ENCODE data around the gene FOXN1.
"Not testable (repeated sequence)": the region's sequence is repeated elsewhere in the genome, so short reads cannot be mapped to it uniquely, and the experiment has no call there.

FOXN1 gene

GRCh38 chr17:28501421-28502284, 4.5 kb upstream of the FOXN1 start:
- DNase-seq = no peak

DNA sequence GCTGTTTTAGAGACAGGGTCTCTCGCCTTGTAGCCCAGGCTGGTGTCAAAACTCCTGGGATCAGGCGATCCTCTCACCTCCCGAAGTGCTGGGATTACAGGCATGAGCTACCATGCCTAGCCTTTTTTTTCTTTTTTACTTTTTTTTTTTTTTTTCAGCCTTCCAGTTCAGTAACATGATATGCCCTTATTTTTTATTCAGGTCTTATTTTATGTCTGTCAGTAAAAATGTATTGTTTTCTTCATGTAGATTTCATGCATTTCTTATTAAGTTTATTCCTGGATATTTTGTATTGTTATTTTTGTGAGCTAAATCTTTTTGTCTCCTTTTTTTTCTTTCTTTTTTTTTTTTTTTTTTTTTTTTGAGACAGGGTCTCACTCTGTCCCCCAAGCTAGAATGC, 2.7 kb upstream of the FOXN1 start:
- DNase-seq = no peak

GRCh38 chr17:28506763-28507487, 777 bp downstream of the FOXN1 start:
- DNase-seq = no peak

- DNase-seq = no peak
Measured at GRCh38 chr17:28507567-28508203, 1.5 kb downstream of the FOXN1 start.

DNA sequence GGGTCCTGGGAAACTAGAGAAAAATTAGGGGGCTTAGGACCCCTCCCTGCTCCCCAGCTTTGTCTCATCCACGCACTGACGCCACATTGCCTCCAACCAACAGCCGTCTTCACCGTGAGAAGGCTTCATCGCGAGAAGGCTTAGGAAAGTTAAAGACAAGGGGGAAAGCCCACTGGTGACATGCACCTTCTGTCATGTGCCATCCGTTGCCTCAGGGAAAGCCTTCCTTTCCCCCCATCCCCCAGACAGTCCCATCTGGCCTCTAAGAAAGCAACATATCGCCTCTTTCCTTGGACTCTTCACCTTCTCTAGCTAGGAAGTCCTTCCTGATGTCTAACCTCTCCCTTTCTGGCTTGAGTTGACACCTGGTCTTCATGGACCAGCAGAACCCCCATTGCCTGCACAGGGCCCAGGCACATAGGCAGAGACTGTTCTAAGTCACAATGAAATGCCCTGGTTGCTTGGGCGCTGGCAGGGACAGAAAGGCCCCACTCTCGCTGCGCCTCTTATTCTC, 2.1 kb downstream of the FOXN1 start:
- DNase-seq = no peak

DNA sequence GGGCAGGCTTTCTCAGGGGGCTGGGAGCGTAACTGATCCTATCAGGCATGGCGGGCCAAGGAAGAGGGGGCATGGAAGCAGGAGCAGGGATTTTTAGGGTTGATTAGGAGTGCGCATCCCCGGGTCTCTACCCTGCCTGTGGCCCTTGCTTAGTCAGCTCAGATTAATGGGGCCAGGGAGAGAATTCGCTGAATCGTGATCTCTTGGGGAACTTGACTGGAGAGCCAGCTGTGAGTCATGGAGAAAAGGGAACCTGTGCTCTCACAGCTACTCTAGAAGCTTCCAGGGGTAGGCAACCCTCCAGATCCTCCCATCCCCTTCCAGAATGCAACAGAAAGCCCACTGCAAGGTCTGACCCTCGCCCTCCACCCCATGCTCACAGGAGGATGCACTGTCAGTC, 3.6 kb downstream of the FOXN1 start:
- no peak for DNase-seq

- DNase-seq = no peak
Measured at GRCh38 chr17:28511858-28512461, 5.8 kb downstream of the FOXN1 start.

DNA sequence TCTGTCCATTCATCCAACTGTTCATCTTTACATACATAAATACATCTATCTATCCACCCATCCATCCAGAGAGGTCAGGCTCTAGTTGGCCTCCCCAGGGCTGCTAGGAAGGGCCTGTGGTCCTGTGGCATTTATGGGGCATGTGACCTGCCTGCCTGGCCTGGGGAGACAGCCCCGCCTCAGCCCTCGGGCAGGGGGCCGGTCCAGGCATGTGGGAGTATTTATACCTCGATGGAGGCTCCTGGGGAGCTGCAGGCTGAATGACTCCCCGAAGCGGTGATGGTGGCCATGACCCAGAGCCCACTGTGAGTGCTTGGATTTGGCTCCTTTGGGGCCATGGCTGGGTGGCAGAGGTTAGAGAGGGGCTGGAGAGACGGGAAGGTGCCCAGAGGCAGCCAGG, 7.3 kb downstream of the FOXN1 start:
- no peak for DNase-seq

DNA sequence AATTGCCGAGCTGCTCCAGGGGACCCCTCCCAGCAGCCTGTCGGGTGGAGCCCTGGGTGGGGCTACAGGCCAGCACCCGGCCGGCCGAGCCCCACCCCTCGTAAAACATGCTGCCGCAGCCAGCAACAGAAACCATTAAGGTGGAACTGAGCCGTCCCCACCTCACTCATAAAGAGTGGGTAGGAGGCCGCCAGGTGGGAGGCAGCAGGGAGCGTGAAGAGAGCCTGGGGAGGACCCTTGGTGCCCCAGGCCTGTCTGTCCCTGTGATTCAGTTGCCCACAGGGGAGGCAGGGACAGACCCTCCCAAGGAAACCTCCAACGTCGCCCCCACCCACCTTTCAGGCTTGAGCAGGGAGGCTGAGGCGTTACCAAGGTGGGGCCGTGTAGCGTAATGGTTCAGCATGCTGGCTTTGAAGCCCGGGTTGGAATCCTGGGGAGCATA, 8.4 kb downstream of the FOXN1 start:
- no peak for DNase-seq

DNA sequence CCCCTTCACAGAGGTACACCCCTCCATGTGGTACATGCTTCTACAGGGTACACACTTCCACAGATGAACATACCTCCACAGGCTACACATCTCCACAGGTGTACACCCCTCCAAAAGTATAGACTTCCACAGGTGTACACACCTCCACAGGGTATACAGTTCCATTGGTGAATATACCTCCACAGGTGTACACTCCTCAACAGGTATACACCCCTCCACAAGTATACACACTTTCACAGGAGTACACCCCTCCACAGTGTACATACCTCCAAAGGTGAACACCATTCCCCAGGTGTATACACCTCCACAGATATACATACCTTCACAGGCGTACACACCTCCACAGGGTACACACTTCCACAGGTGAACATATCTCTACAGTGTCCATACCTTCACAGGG, 9.4 kb downstream of the FOXN1 start:
- DNase-seq = no peak

- DNase-seq = no peak
Measured at GRCh38 chr17:28518132-28518531, 12.0 kb downstream of the FOXN1 start.

DNA sequence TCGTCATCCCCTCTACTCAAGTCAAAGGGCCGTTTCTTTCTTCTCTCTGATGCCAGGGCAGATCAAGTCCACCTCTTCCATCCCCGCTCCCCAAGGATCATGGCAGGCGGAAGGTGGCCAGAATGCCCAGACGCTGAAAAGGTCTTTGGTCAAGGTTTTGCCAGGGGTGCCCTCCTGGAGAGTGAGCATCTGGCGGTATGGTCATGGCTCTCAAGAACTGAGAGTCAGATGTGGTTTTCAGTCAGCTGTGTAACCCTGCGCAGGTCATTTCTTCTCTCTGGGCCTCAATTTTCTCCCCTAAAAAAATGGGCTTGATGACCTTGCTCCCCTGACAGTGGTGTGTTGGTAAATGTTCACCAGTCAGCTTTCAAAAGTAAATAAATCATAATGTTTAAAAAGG, 12.4 kb downstream of the FOXN1 start:
- no peak for DNase-seq

GRCh38 chr17:28519236-28519635, 13.1 kb downstream of the FOXN1 start:
- no peak for DNase-seq

DNA sequence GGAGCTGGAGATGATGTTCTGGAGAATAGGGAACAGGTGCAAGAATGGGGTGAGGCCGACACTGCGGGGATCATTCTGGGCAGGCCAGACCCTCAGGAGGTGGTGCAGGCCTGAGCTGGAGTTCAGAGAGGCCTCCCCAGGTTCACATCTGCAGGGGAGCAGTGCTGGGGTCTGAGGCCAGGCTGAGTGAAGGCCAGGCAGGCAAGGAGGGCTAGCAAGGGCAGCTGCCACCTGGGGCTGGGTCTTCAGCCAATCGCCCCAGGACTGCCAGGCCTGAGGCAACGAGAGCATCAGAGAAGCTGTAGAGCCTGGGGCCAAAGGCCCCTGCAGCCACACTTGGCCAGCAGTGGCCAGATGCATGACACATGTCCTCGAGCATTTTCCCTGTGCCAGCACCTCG, 14.5 kb downstream of the FOXN1 start:
- DNase-seq = no peak

- no peak for DNase-seq
Measured at GRCh38 chr17:28521311-28522085, 15.3 kb downstream of the FOXN1 start.

DNA sequence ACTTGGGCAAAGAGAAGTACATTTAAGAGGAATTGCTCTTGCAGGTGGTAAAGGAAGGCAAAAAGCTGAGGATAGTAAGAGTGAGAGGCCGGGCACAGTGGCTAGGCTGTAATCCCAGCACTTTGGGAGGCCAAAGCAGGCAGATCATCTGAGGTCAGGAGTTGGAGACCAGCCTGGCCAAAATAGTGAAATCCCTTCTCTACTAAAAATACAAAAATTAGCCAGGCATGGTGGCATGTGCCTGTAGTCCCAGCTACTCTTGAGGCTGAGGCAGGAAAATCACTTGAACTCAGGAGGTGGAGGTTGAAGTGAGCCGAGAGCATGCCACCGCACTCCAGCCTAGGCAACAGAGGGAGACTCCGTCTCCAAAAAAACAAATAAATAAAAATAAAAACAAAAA, 16.1 kb downstream of the FOXN1 start:
- DNase-seq = not testable (repeated sequence)

- DNase-seq = no peak
Measured at GRCh38 chr17:28523186-28523585, 17.0 kb downstream of the FOXN1 start.

- no peak for DNase-seq
Measured at GRCh38 chr17:28523876-28524275, 17.7 kb downstream of the FOXN1 start.

GRCh38 chr17:28524476-28525424, 18.6 kb downstream of the FOXN1 start:
- DNase-seq = no peak

- DNase-seq = no peak
Measured at GRCh38 chr17:28526381-28526780, 20.2 kb downstream of the FOXN1 start.

DNA sequence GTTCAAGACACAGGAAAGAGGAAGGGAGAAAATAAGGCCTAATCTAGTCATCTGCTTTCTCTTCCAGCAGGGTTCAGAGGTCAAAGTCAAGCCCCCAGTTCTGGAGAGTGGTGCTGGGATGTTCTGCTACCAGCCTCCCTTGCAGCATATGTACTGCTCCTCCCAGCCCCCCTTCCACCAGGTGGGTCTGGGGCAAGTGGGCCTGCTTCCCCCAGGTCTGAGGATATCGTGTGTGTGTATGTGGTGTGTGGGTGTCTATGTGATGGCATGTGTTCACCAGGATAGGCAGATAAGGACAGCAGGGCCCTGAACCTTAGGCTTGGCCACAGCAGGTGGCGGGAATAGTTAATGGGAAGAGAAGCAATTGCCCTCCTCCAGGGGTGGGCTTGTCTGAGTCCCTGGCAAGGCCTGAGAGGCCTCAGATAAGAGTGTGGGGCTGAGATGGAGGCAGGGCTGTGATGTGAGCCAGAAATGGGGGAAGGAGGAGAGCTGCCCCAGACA, 21.1 kb downstream of the FOXN1 start:
- DNase-seq = no peak

Measured in NCI-H2081 treated with DMSO at 0.1 percent for 48 hours (cell line).